SK-N-SH (cell line): ENCODE measurements around the gene DOCK4. TPM values are rescaled to one million over a fixed set of nuclear protein-coding genes. Genes with fewer than 3 reads are reported as not detected.

Experiments
- CTCF ChIA-PET: fragments of 300-600, 350-600 bp; formaldehyde crosslinking; extraction: SDS; loops from one replicate; lab custom pipeline; 2021; lab: Yijun Ruan, JAX
- POLR2A ChIA-PET: fragments of 350-600 bp; sonication (Branson Sonifier 250); formaldehyde crosslinking; extraction: SDS; loops from one replicate; lab custom pipeline; 2020; ENCODE audit warnings: antibody characterized with exemption, inconsistent platforms; lab: Yijun Ruan, JAX
- DNase-seq: peaks from one replicate; pipeline ENCODE4 v3.0.0; 2012
- H2AFZ ChIP-seq: fragments of 200-600 bp; sonication (generic); 2 replicates; pipeline ENCODE4 v1.8.1; 2016; ENCODE audit warnings: antibody characterized with exemption, mild to moderate bottlenecking, low read depth
- H3F3A ChIP-seq: fragments of 200-600 bp; sonication (generic); replicated peaks from 2 replicates; pipeline ENCODE3; 2016; ENCODE audit warnings: antibody characterized with exemption, mild to moderate bottlenecking; ENCODE audit not compliant: insufficient read depth
- H3K27ac ChIP-seq, 2 experiments: fragments of 200-500 bp in 1 of 2; fragments of 200-600 bp in 1 of 2; sonication (Bioruptor generic) in 1 of 2; sonication (generic), shearing (Covaris generic) in 1 of 2; 2 replicates each; pipeline versions ENCODE4 v1.5.1 to v1.6.1; 2014 to 2016; ENCODE audit warnings: low read depth in 2 of 2, inconsistent platforms in 1 of 2, low read length in 1 of 2, mild to moderate bottlenecking in 1 of 2, mixed read lengths in 1 of 2
- H3K27me3 ChIP-seq: fragments of 200-600 bp; sonication (generic), shearing (Covaris generic); 2 replicates; pipeline ENCODE4 v1.6.1; 2016; ENCODE audit warnings: mixed run types; ENCODE audit not compliant: insufficient read depth
- H3K36me3 ChIP-seq, 2 experiments: fragments of 200-500 bp in 1 of 2; fragments of 200-600 bp in 1 of 2; sonication (Bioruptor generic) in 1 of 2; sonication (generic) in 1 of 2; replicated peaks in 1 of 2; 2 replicates each; pipeline versions ENCODE3 to v1.5.1; 2014 to 2016; ENCODE audit warnings: low read length in 1 of 2, mild to moderate bottlenecking in 1 of 2; ENCODE audit not compliant: insufficient read depth in 2 of 2, control insufficient read depth in 1 of 2
- H3K4me1 ChIP-seq, 2 experiments: fragments of 200-500 bp in 1 of 2; fragments of 200-600 bp in 1 of 2; sonication (Bioruptor generic) in 1 of 2; sonication (generic), shearing (Covaris generic) in 1 of 2; 2 replicates each; pipeline versions ENCODE4 v1.5.1 to v1.6.1; 2014 to 2016; ENCODE audit warnings: low read depth in 1 of 2, low read length in 1 of 2, mixed run types in 1 of 2; ENCODE audit not compliant: insufficient read depth in 2 of 2, control insufficient read depth in 1 of 2
- H3K4me2 ChIP-seq: fragments of 200-600 bp; sonication (generic), shearing (Covaris generic); 2 replicates; pipeline ENCODE4 v1.6.1; 2017; ENCODE audit warnings: mixed run types
- H3K4me3 ChIP-seq, 2 experiments: fragments of 200-500 bp in 1 of 2; fragments of 200-600 bp in 1 of 2; sonication (Bioruptor generic) in 1 of 2; sonication (generic), shearing (Covaris generic) in 1 of 2; 2 replicates each; pipeline versions ENCODE4 v1.5.1 to v1.8.1; 2014 to 2016; ENCODE audit warnings: low read depth in 2 of 2, inconsistent platforms in 1 of 2, low read length in 1 of 2, mild to moderate bottlenecking in 1 of 2, mixed read lengths in 1 of 2, moderate library complexity in 1 of 2
- H3K79me2 ChIP-seq: fragments of 200-600 bp; sonication (generic); 2 replicates; pipeline ENCODE4 v1.8.1; 2017; ENCODE audit warnings: mild to moderate bottlenecking; ENCODE audit not compliant: insufficient read depth
- H3K9ac ChIP-seq: fragments of 200-600 bp; sonication (generic); 2 replicates; pipeline ENCODE4 v1.6.1; 2017; ENCODE audit warnings: mixed run types
- H3K9me2 ChIP-seq: fragments of 200-600 bp; sonication (generic); 2 replicates; pipeline ENCODE4 v1.6.1; 2017; ENCODE audit warnings: mixed run types
- H3K9me3 ChIP-seq: fragments of 200-600 bp; sonication (generic); 2 replicates; pipeline ENCODE4 v1.6.1; 2017; ENCODE audit warnings: mixed run types, mild to moderate bottlenecking, moderate library complexity
- H4K20me1 ChIP-seq: fragments of 200-600 bp; sonication (generic); 2 replicates; pipeline ENCODE4 v1.6.1; 2017; ENCODE audit warnings: mild to moderate bottlenecking, mixed run types; ENCODE audit not compliant: insufficient read depth
- CHD2 ChIP-seq: fragments of 150-350 bp; IDR thresholded peaks from 2 replicates; pipeline ENCODE4 v1.6.1; 2018; ENCODE audit warnings: low read length; ENCODE audit not compliant: partially characterized antibody
- ELF1 ChIP-seq: IDR thresholded peaks from 2 replicates; pipeline ENCODE4 v1.4.0; 2012
- EP300 ChIP-seq, 2 experiments: IDR thresholded peaks; 2 replicates each; pipeline versions ENCODE4 v1.4.0 to v1.6.1; 2012; ENCODE audit warnings: borderline replicate concordance in 1 of 2, low read depth in 1 of 2, low read length in 1 of 2
- GABPA ChIP-seq: IDR thresholded peaks from 2 replicates; pipeline ENCODE4 v1.4.0; 2012; ENCODE audit warnings: low read depth, mild to moderate bottlenecking
- GATA2 ChIP-seq: sonication (generic); formaldehyde crosslinking; IDR thresholded peaks from 2 replicates; pipeline ENCODE4 v1.5.0; 2020; ENCODE audit warnings: mild to moderate bottlenecking, missing genetic modification reagents
- JUND ChIP-seq: IDR thresholded peaks from 2 replicates; pipeline ENCODE4 v1.4.0; 2012
- MAX ChIP-seq: IDR thresholded peaks from 2 replicates; pipeline ENCODE4 v1.4.0; 2012; ENCODE audit warnings: low read depth
- NFIC ChIP-seq: IDR thresholded peaks from 2 replicates; pipeline ENCODE4 v1.4.0; 2012; ENCODE audit warnings: borderline replicate concordance
- POLR2AphosphoS5 ChIP-seq: IDR thresholded peaks from 2 replicates; pipeline ENCODE4 v1.6.1; 2012; ENCODE audit warnings: low read depth, low read length
- RAD21 ChIP-seq: IDR thresholded peaks from 2 replicates; pipeline ENCODE4 v1.6.1; 2012; ENCODE audit warnings: mild to moderate bottlenecking, low read length
- RFX5 ChIP-seq: IDR thresholded peaks from 2 replicates; pipeline ENCODE4 v1.6.1; 2012; ENCODE audit warnings: mild to moderate bottlenecking, improper control_type of control experiment, low read length
- RXRA ChIP-seq: IDR thresholded peaks from 2 replicates; pipeline ENCODE4 v1.4.0; 2012; ENCODE audit warnings: low read depth, mild to moderate bottlenecking, borderline replicate concordance
- YY1 ChIP-seq: IDR thresholded peaks from 2 replicates; pipeline ENCODE4 v1.4.0; 2012; ENCODE audit warnings: low read depth, mild to moderate bottlenecking
- WGBS: methylation state at CpG from one replicate; pipeline ENCODE4 v1.1.6; 2017; ENCODE audit warnings: low lambda C conversion rate; 5-methylcytosine and 5-hydroxymethylcytosine counted together
- polyA plus RNA-seq, 3 experiments: library from polyadenylated mRNA; depleted of rRNA; stranded (reverse); fragments of >200 nt; gene quantifications; 2 replicates each; pipeline ENCODE4 v1.2.3, GENCODE V29; 2012

Gene DOCK4
- polyA plus RNA-seq, 1 of the 3 experiments (the other 2 are of a cell fraction), result 8.5 TPM

- no peaks in the 10 kb centered on the region for H3K9me2 ChIP-seq
- ChIA-PET CTCF (interaction anchor here (1.0 to 2.9 kb wide), 4 partner anchors 10 to 381 kb away, joined by 3 to 11 read pairs (median 4); no protein-coding TSS in a partner anchor), POLR2A (interaction anchor here (1.1 kb wide), 1 partner anchor 39 kb away, joined by 3 read pairs; no protein-coding TSS in a partner anchor)
- TF ChIP-seq RAD21 (0 out of 2 replicates have a peak, but pooled peaks have one; percentile 3), EP300 (IDR thresholded peaks at IDR 0.05; ENCODE audit: borderline replicate concordance in 1 of 2, low read depth in 1 of 2, low read length in 1 of 2) (no peak)
- no peak overlapping the region for H2AFZ ChIP-seq
- DNase-seq, result no peak
- WGBS, result 88% methylated on average over 5 of the region's 5 CpGs
- no peaks in the 10 kb centered on the region for H3K36me3 ChIP-seq
- H4K20me1 ChIP-seq, result no peaks in the 10 kb centered on the region
- no peak overlapping the region for H3K27ac ChIP-seq
- no peak overlapping the region for H3K4me3 ChIP-seq
- no peaks in the 10 kb centered on the region for H3K27me3 ChIP-seq
- H3F3A ChIP-seq, result no peaks in the 10 kb centered on the region
- no peaks in the 10 kb centered on the region for H3K79me2 ChIP-seq
- H3K9me3 ChIP-seq, result no peaks in the 10 kb centered on the region
- no peak overlapping the region for H3K9ac ChIP-seq
- peaks cover 0 to 49% of the 10 kb centered on the region in 2 experiments; a peak in 2 of 4 replicates for H3K4me1 ChIP-seq
- H3K4me2 ChIP-seq, result no peak overlapping the region
Measured at GRCh38 chr7:112144284-112145059, 61.7 kb downstream of the DOCK4 start.

- H3K79me2 ChIP-seq, result no peaks in the 10 kb centered on the region
- H3K4me3 ChIP-seq, result no peak overlapping the region
- no peaks in the 10 kb centered on the region for H3K27me3 ChIP-seq
- POLR2A ChIA-PET, result interaction anchor here (1.1 kb wide), 1 partner anchor 38 kb away, joined by 3 read pairs; no protein-coding TSS in a partner anchor
- no peaks in the 10 kb centered on the region for H3K36me3 ChIP-seq
- no peak overlapping the region for H3K9ac ChIP-seq
- CTCF ChIA-PET, result interaction anchor here (1.0 to 2.9 kb wide), 4 partner anchors 8 to 380 kb away, joined by 3 to 11 read pairs (median 4); no protein-coding TSS in a partner anchor
- TF ChIP-seq GABPA (no peak), POLR2AphosphoS5 (no peak), YY1 (no peak), MAX (no peak), ELF1 (no peak), CHD2 (no peak), RXRA (no peak), RFX5 (no peak), NFIC (no peak), JUND (no peak), GATA2 (CRISPR knock-in tag) (no peak)
- TF ChIP-seq, all 33 proteins: peak for 0
- DNase-seq, result no peak
- Histone ChIP-seq H3K27ac (no peak overlapping the region), H3K4me1 (peaks cover 0 to 48% of the 10 kb centered on the region in 2 experiments; a peak in 2 of 4 replicates), H4K20me1 (no peaks in the 10 kb centered on the region), H3K9me2 (no peaks in the 10 kb centered on the region), H2AFZ (no peak overlapping the region), H3K4me2 (no peak overlapping the region), H3F3A (no peaks in the 10 kb centered on the region), H3K9me3 (no peaks in the 10 kb centered on the region)
- WGBS, result 86% methylated on average over 4 of the region's 4 CpGs
Measured at GRCh38 chr7:112143582-112143981, 62.6 kb downstream of the DOCK4 start.
